Inflammatory macrophage treated with lipopolysaccharide for 1 hour (primary cell): ENCODE measurements around the gene SLC4A4.

ENCODE experiments used
- DNase-seq, 2 donors: peaks; one replicate each; pipeline ENCODE4 v3.0.0-alpha.2; 2020 to 2022

Gene SLC4A4

DNA sequence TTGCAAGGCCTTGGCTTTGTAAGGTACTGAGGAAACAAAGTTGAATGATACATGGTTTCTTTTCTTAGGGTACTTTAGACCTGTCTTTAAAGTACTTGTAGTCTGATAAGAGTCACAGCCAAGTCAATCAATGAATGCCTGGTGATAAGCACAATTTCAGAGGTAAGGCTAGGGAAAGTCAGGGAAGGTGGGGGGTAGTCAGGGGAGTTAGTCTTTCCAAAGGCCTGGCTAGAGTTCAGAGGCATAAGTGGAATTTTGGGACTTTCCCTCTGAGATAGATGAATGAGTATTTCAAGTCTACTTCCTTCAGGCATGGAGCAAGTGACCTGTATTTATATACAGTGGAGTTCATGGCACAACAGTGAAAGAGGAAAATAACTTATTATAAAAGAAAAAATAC lies 78.3 kb downstream of the SLC4A4 start:
- DNase-seq = no peak

DNA sequence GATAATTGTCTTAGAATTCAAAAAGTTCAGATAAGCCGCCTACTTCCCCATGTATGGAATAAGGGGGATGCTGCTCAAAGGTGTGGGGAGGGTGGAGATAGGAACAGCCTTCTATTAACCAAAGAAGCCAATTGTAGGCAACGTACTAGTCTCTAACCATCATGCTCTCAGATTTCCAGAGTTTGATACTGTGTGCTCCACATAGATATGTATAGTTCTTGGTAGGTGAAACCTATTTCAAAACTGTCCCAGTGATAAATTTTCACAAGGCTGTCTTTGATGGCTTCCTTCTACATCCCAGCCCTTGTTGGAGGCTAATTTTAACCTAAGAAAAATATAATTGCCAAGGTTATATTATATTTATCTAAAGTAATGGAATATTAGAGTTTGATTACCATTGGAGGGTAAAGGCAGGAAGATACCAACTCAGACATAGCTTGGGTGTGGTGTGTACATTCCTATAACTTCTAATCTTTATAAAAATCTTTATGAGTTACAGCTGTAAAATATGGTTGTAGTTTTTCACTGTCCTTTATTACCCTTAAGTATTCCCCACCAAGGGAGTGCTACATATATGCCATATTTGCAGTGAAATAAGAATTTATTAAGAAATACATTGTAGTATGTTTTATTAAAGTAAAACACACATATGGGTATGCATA lies 87.7 kb downstream of the SLC4A4 start:
- DNase-seq = no peak

GRCh38 chr4:71429106-71429505 lies 90.3 kb downstream of the SLC4A4 start:
- DNase-seq = no peak

- no peak for DNase-seq
Measured at GRCh38 chr4:71429962-71430361, 91.1 kb downstream of the SLC4A4 start.

GRCh38 chr4:71430609-71431008 lies 91.8 kb downstream of the SLC4A4 start:
- DNase-seq = no peak

DNA sequence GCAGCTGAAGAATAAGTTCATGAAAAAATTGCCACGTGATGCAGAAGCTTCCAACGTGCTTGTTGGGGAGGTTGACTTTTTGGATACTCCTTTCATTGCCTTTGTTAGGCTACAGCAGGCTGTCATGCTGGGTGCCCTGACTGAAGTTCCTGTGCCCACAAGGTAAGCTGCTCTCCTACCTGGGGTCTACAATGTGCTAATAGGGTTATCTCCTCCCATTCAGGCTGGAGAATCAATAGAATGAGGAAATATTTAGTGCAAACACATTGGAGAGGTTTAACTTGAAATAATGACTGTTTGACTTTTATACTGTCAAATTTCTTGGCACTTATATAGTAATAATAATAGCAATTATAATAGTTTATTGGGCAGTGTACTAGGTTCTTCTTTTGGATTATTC lies 101.8 kb downstream of the SLC4A4 start:
- DNase-seq = no peak

- no peak for DNase-seq
Measured at GRCh38 chr4:71441186-71442169, 102.7 kb downstream of the SLC4A4 start.

DNA sequence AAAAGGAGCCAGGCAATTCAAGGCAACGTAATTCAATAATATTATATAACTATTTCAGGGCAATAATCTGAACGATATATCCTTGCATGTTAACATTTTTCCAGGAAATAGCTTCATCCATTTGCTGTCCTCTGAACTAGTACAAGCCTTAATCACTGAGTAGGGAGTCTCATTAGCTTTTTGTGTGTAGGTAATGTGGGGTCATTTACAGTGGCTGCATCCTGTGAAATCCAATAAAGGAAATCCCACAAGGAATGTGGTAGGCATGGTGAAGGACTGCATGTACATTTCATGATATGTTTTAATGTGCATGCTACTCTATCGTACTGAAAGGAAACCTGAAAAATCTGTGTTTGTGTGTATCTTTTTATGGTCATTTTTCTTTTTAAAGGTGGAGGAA lies 103.5 kb downstream of the SLC4A4 start:
- no peak for DNase-seq

- DNase-seq = no peak
Measured at GRCh38 chr4:71444395-71444794, 105.6 kb downstream of the SLC4A4 start.

DNA sequence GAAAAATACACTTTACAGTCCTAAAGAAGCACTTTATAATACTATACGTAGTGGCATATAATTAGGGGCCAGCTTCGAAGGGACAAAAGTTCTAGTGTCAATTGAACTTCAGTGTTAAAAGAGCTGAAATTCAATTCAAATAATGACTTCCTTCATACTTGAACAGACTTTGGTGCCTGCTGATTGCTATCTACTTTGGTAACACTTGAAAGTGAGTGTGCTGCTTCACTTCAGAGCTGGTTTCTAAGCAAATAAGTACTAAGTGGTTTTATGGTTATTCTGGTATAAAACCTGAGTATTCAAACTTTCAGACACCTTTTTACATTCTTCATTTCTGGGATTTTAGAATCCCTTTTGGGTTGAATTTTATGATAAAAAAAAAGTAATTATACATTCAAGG lies 107.0 kb downstream of the SLC4A4 start:
- DNase-seq = no peak

DNA sequence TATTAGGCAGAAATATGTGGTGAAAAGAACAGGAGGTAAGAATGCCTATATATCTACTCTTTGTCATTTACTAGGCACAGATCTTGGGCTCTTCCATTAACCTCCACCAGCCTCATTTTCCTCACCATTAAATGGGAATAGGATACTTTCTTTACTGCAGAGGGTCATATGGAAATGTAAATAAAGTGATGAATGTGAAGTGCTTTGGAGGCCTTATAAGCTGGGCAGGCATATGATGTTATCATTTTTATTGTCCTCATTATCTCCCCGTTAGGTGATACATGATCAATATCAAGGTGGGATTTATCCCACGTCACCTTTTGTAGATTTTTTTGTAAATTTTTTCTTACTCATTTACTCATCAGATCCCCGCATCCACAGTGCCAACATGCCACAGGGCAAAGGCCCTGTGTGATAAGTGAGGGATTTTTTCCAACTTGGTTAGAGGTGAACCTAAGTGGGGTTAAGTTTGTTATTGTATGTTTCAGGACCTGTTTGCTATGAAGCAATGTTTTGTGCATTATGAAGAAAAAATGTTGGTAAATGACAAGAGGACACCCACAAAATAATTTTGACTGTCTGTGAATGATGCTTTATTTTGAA lies 107.8 kb downstream of the SLC4A4 start:
- no peak for DNase-seq

DNA sequence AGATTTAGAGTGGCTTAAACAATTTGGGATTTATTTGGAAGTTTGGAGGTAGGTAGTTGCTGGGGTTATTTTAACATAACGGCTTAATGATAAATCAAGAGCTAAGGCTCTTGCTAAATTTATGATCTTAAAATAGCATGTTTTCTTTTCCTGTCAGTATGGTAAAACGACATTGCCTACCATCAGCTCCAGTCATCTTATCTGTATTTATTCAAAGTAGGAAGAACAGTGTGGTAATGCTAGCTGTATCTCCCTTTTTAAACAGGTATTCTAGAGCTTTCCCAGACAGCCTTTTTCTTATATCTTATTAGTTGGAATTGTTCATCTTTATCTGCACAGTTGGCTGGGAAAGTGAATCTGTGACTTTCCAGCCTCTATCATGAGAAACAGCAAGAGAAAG lies 110.2 kb downstream of the SLC4A4 start:
- no peak for DNase-seq

DNA sequence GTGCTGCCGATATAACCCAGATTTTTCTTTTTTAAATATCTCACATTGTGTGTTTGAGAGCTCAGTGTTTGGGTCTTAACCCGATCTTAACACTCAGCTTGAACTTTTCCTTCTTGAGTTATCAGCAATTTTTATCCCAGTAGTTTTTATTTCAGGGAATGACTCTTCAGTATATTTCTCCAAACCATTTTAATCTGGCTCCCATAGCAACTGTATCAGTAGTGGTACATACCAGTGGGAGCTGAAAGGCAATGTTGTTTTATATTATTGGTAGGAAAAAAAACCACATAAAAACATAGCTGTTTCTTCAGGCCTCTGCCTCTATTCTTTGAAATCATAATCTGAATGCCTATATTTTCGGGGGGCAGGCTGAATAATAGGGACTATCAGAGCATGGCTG lies 111.1 kb downstream of the SLC4A4 start:
- DNase-seq = no peak

- no peak for DNase-seq
Measured at GRCh38 chr4:71453531-71453930, 114.7 kb downstream of the SLC4A4 start.

DNA sequence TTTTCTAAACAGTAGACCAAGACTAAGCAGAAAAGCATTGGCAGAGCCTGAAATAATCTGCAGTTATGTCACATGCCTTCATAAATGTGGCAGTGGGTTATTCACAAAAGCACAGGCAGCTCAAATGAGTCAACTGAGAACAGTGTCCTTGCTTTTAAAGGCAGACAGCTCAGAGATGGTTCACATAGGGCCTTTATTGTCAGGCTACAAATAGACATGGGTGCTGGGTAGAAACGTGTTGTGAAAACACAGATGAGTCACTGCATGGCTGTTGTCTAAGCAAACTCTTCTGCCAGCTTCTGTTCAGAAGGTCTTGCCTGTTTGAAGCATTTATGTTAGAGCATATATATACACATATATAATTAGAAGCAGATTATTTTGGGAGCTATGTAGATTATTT lies 118.0 kb downstream of the SLC4A4 start:
- DNase-seq = no peak

DNA sequence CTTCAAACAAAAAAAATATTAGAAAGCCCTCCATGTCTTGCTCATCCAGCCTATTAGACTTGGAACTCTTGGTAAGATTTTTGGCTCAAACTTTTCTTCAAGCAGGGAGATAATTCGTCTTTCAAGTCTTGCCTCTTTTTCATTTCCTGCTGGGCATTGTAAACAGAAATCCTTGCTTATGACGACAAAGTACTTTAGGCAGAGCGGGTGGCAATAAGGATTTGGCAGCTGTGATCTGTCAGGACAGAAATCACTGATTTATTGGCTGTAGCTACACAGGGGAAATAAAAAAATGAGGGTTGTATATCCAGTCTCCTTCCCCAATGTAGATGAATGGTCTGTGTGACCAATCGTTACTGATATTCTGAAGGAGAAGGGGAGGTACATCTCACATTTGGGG lies 121.6 kb downstream of the SLC4A4 start:
- no peak for DNase-seq

DNA sequence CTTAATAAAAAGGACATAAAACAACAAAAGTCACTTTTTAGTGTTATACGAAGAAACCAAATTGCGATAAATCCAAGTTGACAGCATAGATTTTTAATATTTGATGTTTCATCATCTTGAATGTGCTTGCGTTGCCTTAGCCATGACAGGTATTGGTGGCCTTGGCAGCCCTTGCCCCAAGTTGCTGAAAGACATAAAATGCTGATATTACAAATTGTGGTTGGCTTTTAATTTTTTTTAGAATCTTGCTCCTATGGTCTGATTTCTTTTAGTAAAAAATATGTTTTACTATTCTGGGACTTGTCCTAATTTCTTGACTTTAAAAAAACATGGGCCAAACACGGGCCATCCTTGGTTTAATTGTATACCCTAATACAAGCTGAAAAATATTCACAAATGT lies 122.6 kb downstream of the SLC4A4 start:
- no peak for DNase-seq

DNA sequence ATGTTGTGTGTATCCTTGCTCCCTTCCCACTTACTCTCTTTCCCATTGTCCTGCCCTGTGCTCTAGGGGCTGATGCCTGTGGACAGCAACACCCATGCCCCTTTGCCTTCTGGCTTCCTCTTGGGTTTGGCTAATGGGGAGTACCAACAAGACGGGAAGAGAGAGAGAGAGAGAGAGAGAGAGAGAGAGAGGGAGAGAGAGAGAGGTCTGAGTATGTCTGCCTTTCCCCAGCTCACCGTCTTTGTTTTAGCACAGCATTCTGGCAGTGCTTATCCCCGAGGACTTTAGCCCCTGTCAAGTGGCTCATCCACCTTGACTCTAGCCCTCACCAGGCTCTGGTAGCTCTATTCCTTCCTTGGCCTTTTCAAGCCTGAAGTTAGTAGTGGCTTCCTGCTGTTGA lies 128.0 kb downstream of the SLC4A4 start:
- no peak for DNase-seq

DNA sequence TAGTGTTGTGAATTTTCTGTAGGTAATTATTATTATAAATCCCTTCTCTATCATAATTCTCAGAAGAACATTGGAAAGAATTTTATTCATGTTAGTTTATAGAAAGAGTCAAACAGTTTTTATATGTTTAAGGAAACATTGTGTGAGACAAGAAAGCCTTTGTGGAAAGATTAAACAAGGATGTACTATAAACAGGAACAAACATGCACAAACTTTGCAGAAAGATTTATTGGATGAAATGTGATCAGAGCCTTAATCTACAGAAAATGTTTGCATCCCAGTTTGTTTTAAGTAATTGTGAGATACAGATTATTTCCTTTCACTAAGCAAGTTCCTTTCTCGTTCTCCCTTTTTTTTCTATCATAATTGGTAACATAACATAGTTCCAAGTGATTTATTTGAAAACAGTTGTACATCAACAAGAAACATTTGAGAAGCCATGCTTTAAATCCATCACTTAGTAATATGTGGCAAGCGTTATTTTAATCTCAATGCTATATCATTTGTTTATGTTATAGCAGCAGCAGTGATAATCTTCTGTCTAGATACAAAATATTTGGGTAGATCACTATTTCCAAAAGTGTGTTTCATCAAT lies 129.4 kb downstream of the SLC4A4 start:
- DNase-seq = no peak

- no peak for DNase-seq
Measured at GRCh38 chr4:71469541-71469940, 130.7 kb downstream of the SLC4A4 start.

DNA sequence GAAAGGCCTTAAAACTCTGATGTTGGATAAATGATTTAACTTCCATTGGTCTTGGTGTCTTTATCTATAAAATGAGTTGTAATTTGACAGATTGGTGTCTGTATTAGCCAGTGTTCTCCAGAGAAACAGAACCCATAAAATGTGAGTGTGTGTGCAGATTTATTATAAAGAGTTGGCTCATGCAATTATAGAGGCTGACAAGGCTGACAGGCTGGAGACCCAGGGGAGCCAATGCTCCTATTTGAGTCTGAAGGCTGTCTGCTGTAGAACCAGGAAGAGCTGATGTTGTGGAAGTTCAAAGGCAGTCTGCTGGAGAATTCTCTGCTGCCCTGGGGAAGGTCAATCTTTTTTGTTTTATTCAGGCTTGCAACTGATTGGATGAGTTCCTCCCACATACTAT lies 131.7 kb downstream of the SLC4A4 start:
- DNase-seq = no peak

DNA sequence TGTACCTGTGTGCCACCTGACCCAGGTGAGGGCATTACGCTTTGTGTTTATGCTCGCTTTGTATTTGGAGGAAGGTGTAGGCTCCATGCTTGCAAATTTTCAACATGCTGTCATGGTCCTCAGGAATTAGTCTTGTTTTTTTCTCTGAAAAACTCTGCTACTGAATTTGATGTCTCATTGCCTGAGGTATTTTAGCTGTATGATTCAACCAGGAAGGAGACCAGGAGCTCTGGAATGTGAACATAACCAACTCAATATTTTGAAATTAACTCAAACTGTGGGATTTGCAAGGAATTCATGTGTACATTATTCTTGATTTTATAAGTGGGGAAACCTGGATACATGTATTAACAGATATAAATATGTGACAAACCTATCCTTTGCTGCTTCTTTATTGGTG lies 134.1 kb downstream of the SLC4A4 start:
- no peak for DNase-seq

GRCh38 chr4:71473541-71474240 lies 134.9 kb downstream of the SLC4A4 start:
- DNase-seq = no peak
